Jurkat, Clone E6-1 (cell line): ENCODE results near the gene BASP1.
"Not testable (repeated sequence)": the region's sequence is repeated elsewhere in the genome, so short reads cannot be mapped to it uniquely, and the experiment has no call there.

Experiments
- DNase-seq: peaks from one replicate; pipeline ENCODE4 v3.0.0-alpha.2; 2011; ENCODE audit warnings: low read depth, low spot score
- H3K4me3 ChIP-seq: 2 replicates; pipeline ENCODE4 v1.5.1; 2011; ENCODE audit warnings: mild to moderate bottlenecking, low read length, control low read depth, moderate library complexity

Gene BASP1

DNA sequence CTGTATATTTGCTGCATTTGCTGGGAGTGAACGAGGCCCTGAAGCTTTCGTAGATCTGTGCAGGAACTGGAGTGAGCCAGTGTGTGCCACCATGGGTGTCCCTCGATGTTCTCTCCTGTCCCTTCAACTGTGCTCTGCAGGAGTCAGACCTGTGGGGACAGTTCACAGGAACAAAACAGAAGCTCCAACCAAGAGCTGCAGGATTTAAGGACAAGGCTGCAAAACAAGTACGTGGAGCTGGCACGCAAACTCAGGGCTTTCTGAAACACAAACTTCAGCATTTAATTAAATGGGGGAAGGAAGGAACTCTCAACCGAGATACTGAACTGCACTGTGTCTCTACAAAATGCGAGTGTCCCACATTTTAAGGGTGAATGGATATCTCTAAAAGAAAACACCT is 24.2 kb downstream of the BASP1 start:
- no peak for DNase-seq

DNA sequence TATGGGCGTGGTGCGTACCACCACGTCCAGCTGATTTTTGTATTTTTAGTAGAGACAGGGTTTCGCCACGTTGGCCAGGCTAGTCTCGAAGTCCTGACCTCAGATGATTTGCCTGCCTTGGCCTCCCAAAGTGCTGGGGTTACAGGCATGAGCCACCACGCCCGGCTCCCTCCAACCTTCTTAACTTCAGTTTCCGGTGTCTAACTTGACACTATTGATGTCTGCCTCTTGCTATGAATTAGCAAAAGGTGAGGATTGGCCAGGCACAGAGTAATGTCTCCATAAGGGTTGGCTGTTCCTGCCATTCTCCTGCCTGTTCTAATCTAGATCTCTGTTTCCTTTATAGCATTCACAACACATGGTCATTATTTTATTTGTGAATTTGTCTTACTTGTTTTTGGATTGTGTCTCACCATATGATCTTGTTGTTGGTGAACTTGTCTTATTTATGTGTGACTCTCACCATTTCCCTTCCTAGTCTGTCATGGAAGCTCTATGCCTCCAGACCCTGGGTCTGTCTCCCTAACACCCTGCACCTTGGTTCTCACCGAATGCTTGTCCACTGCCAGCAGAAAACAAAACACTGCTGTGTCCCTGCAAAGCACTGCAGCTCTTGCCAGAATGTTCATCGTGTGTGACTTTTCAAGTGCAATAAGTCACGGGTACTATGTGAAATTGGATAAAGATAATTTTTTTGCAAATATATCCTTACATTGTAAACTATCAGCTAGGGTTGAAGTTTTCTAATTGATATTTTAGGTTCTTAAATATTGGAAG is 26.0 kb downstream of the BASP1 start:
- no peak overlapping the region for H3K4me3 ChIP-seq
- no peak for DNase-seq

More for the DNA sequence above, 24.2 kb downstream of the BASP1 start:
- no peak overlapping the region for H3K4me3 ChIP-seq

DNA sequence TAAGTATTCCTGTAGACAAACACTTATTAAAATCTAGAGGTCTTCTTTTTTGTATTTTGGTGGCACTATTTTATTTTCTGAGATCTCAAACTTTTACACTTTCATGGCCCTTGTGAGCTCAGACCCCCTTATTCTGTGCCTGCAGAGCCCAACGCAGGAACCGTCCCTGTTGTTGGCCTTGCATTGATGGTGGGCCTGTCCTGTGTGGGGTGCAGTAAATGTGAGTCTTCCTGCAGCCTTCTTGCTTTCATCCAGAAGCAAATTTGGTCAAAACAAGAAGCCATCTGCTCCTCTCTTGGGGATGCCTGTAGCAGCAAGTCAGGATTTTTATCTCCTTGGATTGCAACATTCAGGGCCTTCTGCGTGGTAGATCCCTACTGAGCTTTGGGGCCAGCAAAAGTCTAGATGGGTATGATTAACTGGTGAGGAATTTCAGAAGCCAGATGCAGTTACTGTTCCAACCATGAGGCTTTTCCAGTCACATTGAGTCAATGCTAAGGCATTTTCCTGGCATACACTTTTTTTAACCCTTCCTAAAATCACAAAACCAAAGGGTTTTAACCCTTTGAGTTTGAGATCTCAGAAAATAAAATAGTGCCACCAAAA is 31.7 kb downstream of the BASP1 start:
- no peak overlapping the region for H3K4me3 ChIP-seq
- no peak for DNase-seq

DNA sequence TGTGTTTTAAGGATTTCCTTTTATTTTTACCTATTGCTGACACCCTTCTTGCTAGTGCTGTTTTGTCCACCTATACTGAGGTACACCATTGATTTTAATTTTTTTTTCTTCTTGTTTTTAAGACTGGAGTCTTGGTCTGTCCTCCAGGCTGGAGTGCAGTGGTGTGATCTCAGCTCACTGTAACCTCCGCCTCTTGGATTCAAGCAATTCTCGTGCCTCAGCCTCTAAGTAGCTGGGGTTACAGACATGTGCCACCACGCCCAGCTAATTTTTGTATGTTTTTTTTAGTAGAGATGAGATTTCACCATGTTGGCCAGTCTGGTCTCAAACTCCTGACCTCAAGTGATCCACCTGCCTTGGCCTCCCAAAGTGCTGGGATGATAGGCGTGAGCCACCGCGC is 32.4 kb downstream of the BASP1 start:
- DNase-seq, H3K4me3 ChIP-seq: not testable (repeated sequence)

DNA sequence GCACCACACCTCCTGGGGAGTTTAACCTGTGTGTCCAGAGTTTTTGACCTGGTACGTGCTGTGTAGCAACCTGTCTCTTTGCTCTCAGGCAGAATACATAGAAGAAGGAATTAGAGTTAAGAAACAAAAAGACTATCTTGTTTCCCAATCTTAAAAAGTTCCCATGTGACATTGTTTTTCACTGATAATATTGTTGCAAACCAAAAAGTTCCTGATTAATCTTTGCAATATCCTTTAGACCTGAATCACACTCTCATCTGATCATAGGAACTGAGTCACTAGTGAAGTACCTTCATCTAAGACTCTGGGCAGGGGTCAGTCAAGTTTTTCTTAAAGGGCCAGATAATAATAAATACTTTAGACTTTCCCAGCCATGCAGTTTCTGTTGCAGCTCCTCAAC is 35.1 kb downstream of the BASP1 start:
- DNase-seq, result no peak
- no peak overlapping the region for H3K4me3 ChIP-seq

DNA sequence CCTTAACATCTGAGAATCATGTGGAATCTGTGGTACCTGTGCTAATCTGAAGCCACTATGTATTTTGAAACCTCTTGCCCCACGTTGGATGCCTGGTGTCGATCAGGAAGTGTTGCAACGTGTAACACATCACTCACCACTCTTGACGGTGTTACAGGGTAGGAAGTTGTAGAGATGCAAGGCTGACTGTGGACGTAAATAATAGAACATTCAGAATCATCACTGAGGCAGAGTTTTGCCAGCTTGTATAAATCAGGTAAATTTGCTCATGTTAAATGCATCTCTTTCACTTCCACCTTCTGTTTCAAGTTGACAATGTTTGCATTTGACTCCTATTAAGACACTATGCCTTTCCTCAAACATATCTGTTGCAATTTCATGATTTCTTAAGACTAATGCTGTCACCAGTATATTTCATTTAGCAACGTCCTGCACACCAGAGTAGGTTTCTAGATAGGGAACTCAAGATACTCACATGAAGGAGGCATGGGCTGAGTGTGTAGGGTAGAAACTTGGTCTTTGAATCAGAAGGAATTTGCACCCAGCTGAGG is 38.1 kb downstream of the BASP1 start:
- DNase-seq, result no peak
- H3K4me3 ChIP-seq, result no peak overlapping the region

DNA sequence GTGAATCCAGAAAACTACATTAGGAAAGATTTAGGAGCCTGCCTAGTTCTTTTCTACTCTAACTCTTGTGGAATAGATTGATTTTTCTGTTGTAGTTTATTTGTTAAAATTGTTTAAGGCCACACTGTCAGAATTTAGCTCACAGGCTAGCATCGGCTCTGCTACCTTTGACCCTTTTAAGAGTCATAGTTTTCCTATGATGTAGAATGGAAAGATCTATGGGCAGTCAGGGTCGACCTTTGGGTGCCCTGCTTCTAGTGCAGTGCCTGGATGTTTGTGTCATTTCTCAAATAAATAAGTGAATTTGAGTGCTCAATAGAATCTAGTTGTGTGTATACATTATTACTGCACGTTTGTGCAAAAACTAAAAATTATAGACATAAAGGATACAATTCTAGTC is 38.7 kb downstream of the BASP1 start:
- no peak overlapping the region for H3K4me3 ChIP-seq
- no peak for DNase-seq

DNA sequence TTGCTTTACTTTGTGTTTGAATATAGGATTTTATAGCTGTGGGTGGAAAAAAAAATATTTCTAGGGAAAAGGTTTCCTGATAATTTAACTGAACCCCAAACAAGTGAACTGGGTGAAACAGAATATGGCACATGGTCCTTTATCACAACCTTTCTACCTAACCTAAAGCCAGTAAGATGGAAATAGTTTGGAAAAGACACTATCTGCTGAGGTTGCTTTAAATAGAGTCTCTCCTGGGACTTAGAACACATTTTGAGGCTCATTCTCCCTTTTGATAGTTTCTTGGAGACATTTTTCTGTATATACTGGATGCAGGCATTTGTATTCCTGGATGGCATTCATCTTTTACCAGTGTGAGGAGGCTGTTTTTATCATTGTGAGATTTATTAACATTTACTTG is 39.4 kb downstream of the BASP1 start:
- DNase-seq, result no peak
- H3K4me3 ChIP-seq, result no peak overlapping the region

DNA sequence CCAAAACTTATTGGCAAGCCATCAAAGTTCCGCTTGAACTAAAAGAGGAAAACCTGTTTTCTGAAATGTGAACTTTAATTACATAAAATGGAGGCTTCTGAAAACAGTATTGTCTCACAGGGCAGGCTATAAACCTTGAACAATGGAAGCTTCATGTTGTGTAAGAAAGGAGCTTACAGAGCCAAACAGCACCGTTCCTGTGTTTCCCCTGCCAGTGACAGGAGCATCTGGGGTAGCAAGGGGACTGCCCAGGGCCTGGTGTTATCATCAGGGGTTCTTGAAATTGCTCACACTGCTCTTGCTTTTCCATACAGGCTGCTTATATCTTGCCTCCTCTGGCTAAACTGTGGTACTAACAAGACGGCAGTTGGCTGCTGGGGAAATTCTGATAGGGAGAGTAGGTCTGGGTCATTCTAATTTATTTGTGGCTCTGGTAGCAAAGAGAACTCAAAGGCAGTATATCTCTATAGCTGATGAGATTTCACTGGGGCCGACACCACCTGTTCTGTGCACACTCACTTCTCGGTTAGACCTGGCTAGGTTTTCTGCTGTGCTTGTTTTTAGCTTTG is 40.4 kb downstream of the BASP1 start:
- DNase-seq, result no peak
- no peak overlapping the region for H3K4me3 ChIP-seq

DNA sequence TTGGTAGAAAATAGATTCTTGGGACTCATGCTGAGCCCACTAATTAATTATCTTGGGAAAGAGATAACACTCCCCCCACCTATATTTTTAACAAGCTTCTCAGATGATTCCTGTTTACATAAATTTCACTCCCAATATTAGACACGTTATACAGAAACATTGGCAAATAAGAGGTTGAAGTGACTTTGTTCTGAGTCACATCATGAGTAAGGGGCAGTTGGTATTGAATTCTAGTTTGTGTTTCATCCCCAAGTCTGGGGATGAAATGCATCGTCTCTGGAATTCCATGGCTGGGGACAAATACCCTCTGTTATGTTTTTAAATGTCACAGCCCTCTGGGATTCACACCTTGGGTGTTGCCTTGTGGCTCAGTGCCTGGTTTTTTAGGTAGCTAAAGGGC is 41.0 kb downstream of the BASP1 start:
- no peak for DNase-seq
- H3K4me3 ChIP-seq, result no peak overlapping the region

DNA sequence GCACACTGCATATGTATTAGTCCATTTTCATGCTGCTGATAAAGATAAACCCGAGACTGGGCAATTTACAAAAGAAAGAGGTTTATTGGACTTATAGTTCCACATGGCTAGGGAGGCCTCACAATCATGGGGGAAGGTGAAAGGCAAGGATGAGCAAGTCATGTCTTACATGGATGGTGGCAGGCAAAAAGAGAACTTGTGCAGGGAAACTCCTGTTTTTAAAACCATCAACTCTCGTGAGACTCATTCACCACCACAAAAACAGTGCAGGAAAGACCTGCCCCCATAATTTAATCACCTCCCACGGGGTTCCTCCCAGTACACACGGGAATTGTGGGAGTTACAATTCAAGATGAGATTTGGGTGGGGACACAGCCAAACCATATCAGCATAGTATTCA is 41.6 kb downstream of the BASP1 start:
- not testable (repeated sequence) for DNase-seq, H3K4me3 ChIP-seq

DNA sequence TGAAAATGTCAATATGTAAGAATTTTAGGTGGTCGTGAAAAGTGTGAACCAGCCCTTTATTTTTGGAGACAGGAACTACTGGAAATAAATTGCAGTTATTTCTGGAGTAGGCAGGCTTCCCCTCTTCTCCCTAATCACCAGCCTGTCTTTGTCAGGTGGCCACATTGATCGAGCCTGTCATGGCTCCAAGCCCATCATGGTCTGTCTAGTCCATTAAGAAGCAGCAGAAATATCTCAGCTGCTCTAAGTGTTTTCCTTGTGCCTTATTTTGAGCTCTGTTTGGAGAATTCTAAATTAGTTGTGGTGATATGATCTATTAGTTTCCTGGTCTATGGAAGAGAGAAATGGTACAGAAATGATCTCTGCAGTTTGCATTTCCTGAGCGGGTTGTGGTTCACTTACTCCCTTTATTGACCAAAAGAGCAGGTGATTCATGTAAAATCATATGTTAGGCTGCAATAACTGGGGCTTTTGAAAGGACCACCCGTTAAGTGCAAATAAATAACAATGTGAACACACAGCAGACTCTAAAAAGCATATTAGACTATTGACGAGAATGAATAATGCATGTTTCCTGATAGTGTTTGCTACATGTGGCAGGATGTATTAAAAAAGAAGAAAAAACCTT is 42.3 kb downstream of the BASP1 start:
- H3K4me3 ChIP-seq, result no peak overlapping the region
- no peak for DNase-seq

DNA sequence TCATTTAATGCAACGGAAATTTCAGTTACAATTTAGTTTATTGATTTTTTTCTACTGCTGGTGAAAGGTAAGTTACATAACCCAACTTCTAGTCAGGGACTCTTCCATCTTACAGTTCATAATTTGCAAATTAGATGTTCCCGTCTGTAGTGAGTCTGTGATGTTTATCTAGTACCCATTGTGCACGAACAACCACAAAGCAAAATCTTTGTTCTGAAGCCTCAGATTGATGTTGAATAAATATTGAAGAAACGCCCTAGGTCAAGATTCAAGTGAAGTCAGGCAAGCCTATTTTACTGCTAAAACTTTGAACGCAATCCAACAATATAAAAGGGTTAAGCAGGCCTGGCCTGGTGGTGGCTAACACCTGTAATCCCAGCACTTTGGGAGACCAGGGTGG is 43.1 kb downstream of the BASP1 start:
- no peak overlapping the region for H3K4me3 ChIP-seq
- DNase-seq, result no peak

DNA sequence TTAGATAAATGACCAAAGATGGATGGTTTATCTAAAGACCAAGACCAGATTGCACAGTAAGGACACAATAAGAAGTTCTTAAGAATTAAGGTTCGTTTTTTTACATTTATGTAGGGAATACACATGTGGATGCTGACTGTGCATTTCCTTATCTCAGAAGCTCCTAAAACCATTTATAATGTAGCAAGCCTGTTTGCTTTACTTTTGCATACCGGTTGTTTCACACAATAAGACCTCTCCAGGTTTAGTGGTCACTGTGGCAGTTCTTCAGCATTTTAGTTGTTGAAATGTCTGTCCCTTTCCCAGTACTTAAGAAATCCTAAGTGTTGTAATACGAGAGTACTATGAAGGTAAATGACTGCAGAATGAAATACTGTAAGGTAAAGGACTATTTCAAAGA is 43.6 kb downstream of the BASP1 start:
- H3K4me3 ChIP-seq, result no peak overlapping the region
- no peak for DNase-seq

DNA sequence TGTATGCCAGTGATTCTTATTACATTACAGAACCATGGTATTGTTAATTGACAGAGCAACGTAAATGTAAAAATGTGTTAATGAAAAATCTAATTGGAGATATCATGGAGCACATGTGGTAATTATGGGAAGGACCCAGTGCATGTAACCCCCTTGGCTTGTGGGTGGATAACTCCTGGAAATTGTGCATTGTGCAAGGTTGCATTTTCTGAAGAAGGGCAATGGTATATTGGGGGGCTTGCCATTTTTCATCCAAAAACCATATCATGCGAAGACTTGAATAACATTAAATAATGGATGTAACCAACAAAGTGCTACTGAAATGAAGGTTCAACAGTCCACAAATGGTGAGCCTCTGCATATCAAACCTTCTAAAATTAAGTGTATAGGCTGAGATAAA is 47.6 kb downstream of the BASP1 start:
- no peak for DNase-seq
- H3K4me3 ChIP-seq, result no peak overlapping the region

DNA sequence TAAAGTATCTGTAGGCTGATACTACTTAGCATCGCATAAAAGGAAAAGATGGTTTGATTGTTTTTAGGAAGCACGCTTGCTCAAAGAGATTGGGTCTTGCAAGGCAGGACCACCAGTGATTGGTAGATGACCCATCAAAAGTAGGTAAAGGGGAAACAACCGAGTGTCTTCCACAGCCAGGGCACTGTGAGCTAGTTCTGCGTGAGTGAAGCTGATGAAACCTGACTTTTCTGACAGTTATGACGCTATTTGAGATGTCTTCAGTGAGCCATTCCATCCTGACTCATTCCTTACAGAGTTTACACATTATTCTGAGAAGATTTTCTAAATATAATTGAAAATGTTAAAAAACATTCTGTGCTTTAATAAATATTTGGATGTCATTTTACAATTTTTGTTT is 49.7 kb downstream of the BASP1 start:
- H3K4me3 ChIP-seq, result no peak overlapping the region
- no peak for DNase-seq

DNA sequence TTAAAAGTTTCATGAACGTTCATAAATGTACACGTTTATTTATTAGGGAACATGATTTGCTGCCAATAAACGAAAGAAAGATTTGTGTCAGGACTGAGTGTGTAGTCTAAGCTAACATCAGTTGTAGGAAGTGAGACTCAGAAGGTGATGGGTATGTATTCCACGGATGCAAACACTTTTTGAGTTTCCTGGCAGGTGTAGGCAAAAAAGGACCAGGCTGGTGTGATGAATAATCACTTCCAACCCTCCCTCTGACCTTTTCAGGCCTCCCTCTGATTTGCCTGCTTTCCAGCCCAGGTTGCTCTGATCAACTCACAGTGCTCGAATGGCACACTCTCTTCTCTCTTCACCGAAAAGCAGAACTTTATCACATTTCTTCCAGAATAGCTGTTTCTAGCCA is 51.8 kb downstream of the BASP1 start:
- DNase-seq, result no peak
- no peak overlapping the region for H3K4me3 ChIP-seq

DNA sequence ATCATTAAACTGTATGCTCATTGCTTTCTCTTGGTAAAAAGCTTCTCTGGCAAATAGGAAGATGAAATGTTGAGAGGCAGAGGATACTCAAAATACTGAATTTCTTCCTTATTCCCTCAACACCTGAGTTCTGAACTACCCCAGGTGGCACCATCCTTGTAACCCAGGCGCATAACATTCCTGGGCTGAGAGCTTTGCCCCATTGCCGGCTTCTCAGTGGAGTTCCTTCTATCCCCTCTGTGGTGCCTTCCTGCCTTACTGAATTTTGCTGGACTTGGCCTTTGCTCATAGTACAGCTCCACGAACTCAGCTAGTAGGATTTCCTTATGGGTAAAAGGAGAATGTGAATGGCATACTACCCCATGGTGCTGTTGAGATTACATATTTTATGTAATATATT is 54.7 kb downstream of the BASP1 start:
- DNase-seq, result no peak
- H3K4me3 ChIP-seq, result no peak overlapping the region

DNA sequence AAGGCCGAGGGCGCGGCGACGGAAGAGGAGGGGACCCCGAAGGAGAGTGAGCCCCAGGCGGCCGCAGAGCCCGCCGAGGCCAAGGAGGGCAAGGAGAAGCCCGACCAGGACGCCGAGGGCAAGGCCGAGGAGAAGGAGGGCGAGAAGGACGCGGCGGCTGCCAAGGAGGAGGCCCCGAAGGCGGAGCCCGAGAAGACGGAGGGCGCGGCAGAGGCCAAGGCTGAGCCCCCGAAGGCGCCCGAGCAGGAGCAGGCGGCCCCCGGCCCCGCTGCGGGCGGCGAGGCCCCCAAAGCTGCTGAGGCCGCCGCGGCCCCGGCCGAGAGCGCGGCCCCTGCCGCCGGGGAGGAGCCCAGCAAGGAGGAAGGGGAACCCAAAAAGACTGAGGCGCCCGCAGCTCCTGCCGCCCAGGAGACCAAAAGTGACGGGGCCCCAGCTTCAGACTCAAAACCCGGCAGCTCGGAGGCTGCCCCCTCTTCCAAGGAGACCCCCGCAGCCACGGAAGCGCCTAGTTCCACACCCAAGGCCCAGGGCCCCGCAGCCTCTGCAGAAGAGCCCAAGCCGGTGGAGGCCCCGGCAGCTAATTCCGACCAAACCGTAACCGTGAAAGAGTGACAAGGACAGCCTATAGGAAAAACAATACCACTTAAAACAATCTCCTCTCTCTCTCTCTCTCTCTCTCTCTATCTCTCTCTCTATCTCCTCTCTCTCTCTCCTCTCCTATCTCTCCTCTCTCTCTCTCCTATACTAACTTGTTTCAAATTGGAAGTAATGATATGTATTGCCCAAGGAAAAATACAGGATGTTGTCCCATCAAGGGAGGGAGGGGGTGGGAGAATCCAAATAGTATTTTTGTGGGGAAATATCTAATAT is 58.1 kb downstream of the BASP1 start:
- DNase-seq, result no peak
- H3K4me3 ChIP-seq, result no peak overlapping the region
